OCI-M2 (cell line): ENCODE results near the gene WDR91.

ENCODE experiments used
- DNase-seq: peaks from one replicate; lab custom pipeline; 2025; ENCODE audit not compliant: unreplicated experiment; lab: John Stamatoyannopoulos, UW

The WDR91 gene

GRCh38 chr7:135199439-135199838 is 11.9 kb downstream of the WDR91 start:
- no peak for DNase-seq

- no peak for DNase-seq
Observed at GRCh38 chr7:135197906-135198655, 13.2 kb downstream of the WDR91 start.

GRCh38 chr7:135197343-135197742 is 14.0 kb downstream of the WDR91 start:
- DNase-seq = no peak

GRCh38 chr7:135195968-135196629 is 15.2 kb downstream of the WDR91 start:
- no peak for DNase-seq

GRCh38 chr7:135195156-135195555 is 16.2 kb downstream of the WDR91 start:
- no peak for DNase-seq

- no peak for DNase-seq
Observed at GRCh38 chr7:135194494-135195095, 16.7 kb downstream of the WDR91 start.

GRCh38 chr7:135193615-135194081 is 17.7 kb downstream of the WDR91 start:
- no peak for DNase-seq

GRCh38 chr7:135192914-135193536 is 18.3 kb downstream of the WDR91 start:
- DNase-seq = no peak

- no peak for DNase-seq
Observed at GRCh38 chr7:135190703-135191102, 20.6 kb downstream of the WDR91 start.

- no peak for DNase-seq
Observed at GRCh38 chr7:135189961-135190360, 21.4 kb downstream of the WDR91 start.

- DNase-seq = no peak
Observed at GRCh38 chr7:135189221-135189662, 22.1 kb downstream of the WDR91 start.

- DNase-seq = no peak
Observed at GRCh38 chr7:135188298-135188984, 22.9 kb downstream of the WDR91 start.

GRCh38 chr7:135186841-135187253 is 24.5 kb downstream of the WDR91 start:
- no peak for DNase-seq

GRCh38 chr7:135186261-135186540 is 25.1 kb downstream of the WDR91 start:
- DNase-seq = no peak

GRCh38 chr7:135185471-135186260 is 25.7 kb downstream of the WDR91 start:
- DNase-seq = no peak

GRCh38 chr7:135184254-135184841 is 27.0 kb downstream of the WDR91 start:
- no peak for DNase-seq

GRCh38 chr7:135183478-135183877 is 27.8 kb downstream of the WDR91 start:
- DNase-seq = no peak

GRCh38 chr7:135181929-135182678 is 29.2 kb downstream of the WDR91 start:
- no peak for DNase-seq

- DNase-seq = no peak
Observed at GRCh38 chr7:135181261-135181928, 29.9 kb downstream of the WDR91 start.
